Transverse colon (tissue), 4 donors: ENCODE measurements around the gene MACROH2A1. TPM values are rescaled to one million over a fixed set of nuclear protein-coding genes. Genes with fewer than 3 reads are reported as not detected.

Experiments used
- DNase-seq: peaks from one replicate; pipeline ENCODE4 v3.0.0-alpha.2; 2019
- H3K27ac ChIP-seq, 4 donors: fragments of 200-600 bp; sonication (generic); 2 replicates each; pipeline ENCODE4 v1.5.1; 2016 to 2018; ENCODE audit warnings: inconsistent platforms in 4 of 4
- H3K27me3 ChIP-seq: fragments of 200-600 bp; sonication (generic); 2 replicates; pipeline ENCODE4 v1.5.1; 2017; ENCODE audit warnings: inconsistent platforms
- H3K36me3 ChIP-seq, 4 donors: fragments of 200-600 bp; sonication (generic); 2 replicates each; pipeline ENCODE4 v1.5.1; 2017 to 2019; ENCODE audit warnings: inconsistent platforms in 4 of 4
- H3K4me1 ChIP-seq, 4 donors: fragments of 200-600 bp; sonication (generic); 2 replicates each; pipeline ENCODE4 v1.5.1; 2017 to 2020; ENCODE audit warnings: inconsistent platforms in 4 of 4
- H3K4me3 ChIP-seq, 4 donors: fragments of 200-600 bp; sonication (generic); 1 replicate in 1 of 4; 2 replicates in 3 of 4; pipeline versions ENCODE4 v1.5.1 to v1.6.1; 2017 to 2019; ENCODE audit warnings: inconsistent platforms in 4 of 4
- H3K9me3 ChIP-seq, 2 donors: fragments of 200-600 bp; sonication (generic); 2 replicates each; pipeline ENCODE4 v1.5.1; 2017 to 2019; ENCODE audit warnings: inconsistent platforms in 2 of 2
- CTCF ChIP-seq, 5 experiments: fragments of 200-600 bp in 3 of 5; fragments of 450-650 bp in 2 of 5; sonication (generic) in 3 of 5; IDR thresholded peaks; 1 replicate in 2 of 5; 2 replicates in 3 of 5; pipeline ENCODE4 v1.5.1; 2016 to 2017; ENCODE audit warnings: antibody characterized with exemption in 5 of 5, inconsistent platforms in 3 of 5, mild to moderate bottlenecking in 2 of 5, moderate library complexity in 1 of 5
- EP300 ChIP-seq: sonication (generic); formaldehyde crosslinking; IDR thresholded peaks from one replicate; pipeline ENCODE4 v1.6.1; 2017; ENCODE audit warnings: antibody characterized with exemption, low read depth
- POLR2A ChIP-seq: fragments of 450-650 bp; IDR thresholded peaks from one replicate; pipeline ENCODE4 v1.6.1; 2016; ENCODE audit warnings: antibody characterized with exemption, mild to moderate bottlenecking, moderate library complexity
- POLR2AphosphoS5 ChIP-seq, 3 donors: sonication (generic); formaldehyde crosslinking; IDR thresholded peaks; one replicate each; pipeline ENCODE4 v1.6.1; 2016; ENCODE audit warnings: antibody characterized with exemption in 3 of 3
- WGBS, 2 donors: methylation state at CpG; one replicate each; pipeline ENCODE4 v1.1.5; 2018; ENCODE audit warnings: low coverage in 1 of 2; 5-methylcytosine and 5-hydroxymethylcytosine counted together
- in situ Hi-C, 4 donors: fragments of 200-750 bp; cut with MboI; loops; one replicate each; pipeline versions ENCODE4 v1.15.0 to v1.15.1; 2017; ENCODE audit warnings: low sequenced_read_pairs in 3 of 4, low pct_ligation_motif_present in 1 of 4, low pct_unique_long_range_greater_than_20kb in 1 of 4
- intact Hi-C: fragments of 100-400 bp; cut with DNase I; formaldehyde crosslinking; loops from one replicate; pipeline ENCODE4 v1.15.1; 2023; ENCODE audit warnings: low total_unique reads
- total RNA-seq, 4 donors: library from RNA; depleted of rRNA; stranded (reverse); fragments of >200 nt; gene quantifications; one replicate each; pipeline ENCODE4 v1.1.0, GENCODE V29; 2016

The MACROH2A1 gene
- total RNA-seq, 4 donors from 2014 or later = 190 to 348 (median 314) TPM

- H3K27me3 ChIP-seq = no peaks in the 10 kb centered on the region
- no peak overlapping the region for H3K4me3 ChIP-seq
- H3K36me3 ChIP-seq = no peaks in the 10 kb centered on the region
- DNase-seq = no peak
- TF ChIP-seq CTCF (IDR thresholded peaks at IDR 0.05) = no peak
- TF ChIP-seq POLR2AphosphoS5 (IDR thresholded peaks at IDR 0.05) = no peak
- no peak for TF ChIP-seq POLR2A
- TF ChIP-seq EP300 = no peak
- WGBS, 2 donors = 64 to 80% methylated on average over 1 to 2 of the region's 2 CpGs
- H3K27ac ChIP-seq = no peak overlapping the region
- in situ Hi-C loops = no loop called here
- no peaks in the 10 kb centered on the region for H3K4me1 ChIP-seq
- no peaks in the 10 kb centered on the region for H3K9me3 ChIP-seq
- intact Hi-C loops = no loop called here
These were observed 83.6 kb downstream of the MACROH2A1 start for GRCh38 chr5:135315386-135315785.

- Histone ChIP-seq H3K9me3 (no peaks in the 10 kb centered on the region), H3K27me3 (no peaks in the 10 kb centered on the region), H3K4me1 (no peaks in the 10 kb centered on the region), H3K4me3 (no peak overlapping the region), H3K27ac (no peak overlapping the region), H3K36me3 (no peaks in the 10 kb centered on the region)
- intact Hi-C loops = no loop called here
- in situ Hi-C loops = no loop called here
- 87% methylated on average over 2 of the region's 2 CpGs; no CpG with 5 or more reads in 1 of the 2 donors for WGBS, 2 donors
- no peak for DNase-seq
- TF ChIP-seq CTCF (IDR thresholded peaks at IDR 0.05) (no peak), POLR2A (no peak), POLR2AphosphoS5 (IDR thresholded peaks at IDR 0.05) (no peak), EP300 (no peak)
These were observed 85.1 kb downstream of the MACROH2A1 start for GRCh38 chr5:135313946-135314345.

- no peak for DNase-seq
- WGBS, 2 donors = 96% methylated on average over 4 of the region's 4 CpGs; no CpG with 5 or more reads in 1 of the 2 donors
- Histone ChIP-seq H3K4me3 (no peak overlapping the region), H3K4me1 (no peaks in the 10 kb centered on the region), H3K27me3 (no peaks in the 10 kb centered on the region), H3K36me3 (no peaks in the 10 kb centered on the region), H3K9me3 (no peaks in the 10 kb centered on the region), H3K27ac (no peak overlapping the region)
- intact Hi-C loops (no loop called here), in situ Hi-C loops (no loop called here)
- no peak for TF ChIP-seq CTCF (IDR thresholded peaks at IDR 0.05)
- no peak for TF ChIP-seq EP300
- no peak for TF ChIP-seq POLR2AphosphoS5 (IDR thresholded peaks at IDR 0.05)
- no peak for TF ChIP-seq POLR2A
These were observed 85.6 kb downstream of the MACROH2A1 start for GRCh38 chr5:135313405-135313804.

- no peaks in the 10 kb centered on the region for H3K36me3 ChIP-seq
- H3K4me1 ChIP-seq = no peaks in the 10 kb centered on the region
- no peak for TF ChIP-seq POLR2AphosphoS5 (IDR thresholded peaks at IDR 0.05)
- TF ChIP-seq CTCF (IDR thresholded peaks at IDR 0.05) = no peak
- no peak for TF ChIP-seq EP300
- WGBS, 2 donors = 92 to 97% methylated on average over 8 to 10 of the region's 10 CpGs
- no peaks in the 10 kb centered on the region for H3K9me3 ChIP-seq
- DNase-seq = no peak
- in situ Hi-C loops = no loop called here
- no peaks in the 10 kb centered on the region for H3K27me3 ChIP-seq
- H3K27ac ChIP-seq = no peak overlapping the region
- H3K4me3 ChIP-seq = no peak overlapping the region
- intact Hi-C loops = no loop called here
These were observed 86.6 kb downstream of the MACROH2A1 start for GRCh38 chr5:135312255-135312935.
